Measurements from ENCODE around the gene SMARCC2.
"Not testable (repeated sequence)": the region's sequence is repeated elsewhere in the genome, so short reads cannot be mapped to it uniquely, and the experiment has no call there.

Gene SMARCC2

DNA sequence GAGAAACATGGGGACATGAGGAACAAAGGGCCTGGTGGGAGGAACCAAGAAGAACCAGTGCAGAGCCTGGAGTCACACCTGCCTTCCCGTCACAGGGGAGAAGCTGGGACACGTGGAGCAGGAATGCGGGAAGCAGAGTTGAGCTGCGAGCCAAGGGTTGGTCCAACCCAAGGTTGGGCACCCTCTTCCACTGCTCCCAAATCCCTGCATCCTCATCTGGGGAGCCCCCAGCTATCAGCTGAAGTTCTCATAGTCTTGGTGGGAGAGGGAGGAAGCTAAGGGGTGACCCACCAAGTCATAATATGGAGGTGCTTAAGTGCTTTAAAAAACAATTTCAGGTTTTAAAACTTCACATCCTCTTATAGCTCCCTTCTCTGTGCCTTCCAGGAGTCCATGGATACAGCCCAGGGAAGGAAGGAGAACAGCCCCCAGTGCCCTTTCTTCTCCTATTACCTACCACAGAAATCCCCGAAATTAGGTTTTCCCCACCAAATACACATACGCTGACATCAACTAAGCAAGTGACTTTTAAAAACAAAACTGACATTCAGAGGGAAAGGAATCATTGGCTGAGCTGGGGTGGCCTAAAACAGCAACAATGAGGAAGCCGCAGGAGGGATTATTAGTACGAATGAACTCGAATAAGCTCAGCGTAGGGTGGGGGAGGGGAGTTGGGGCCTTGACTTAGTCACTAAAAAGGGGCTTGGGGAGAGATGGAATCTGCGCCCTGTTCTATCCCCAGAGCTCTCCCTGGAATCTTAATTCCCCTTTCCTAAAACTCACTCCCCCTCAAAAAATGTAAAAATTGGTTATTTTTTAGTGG, 26.6 kb downstream of the SMARCC2 start:
- no peak for DNase-seq

DNA sequence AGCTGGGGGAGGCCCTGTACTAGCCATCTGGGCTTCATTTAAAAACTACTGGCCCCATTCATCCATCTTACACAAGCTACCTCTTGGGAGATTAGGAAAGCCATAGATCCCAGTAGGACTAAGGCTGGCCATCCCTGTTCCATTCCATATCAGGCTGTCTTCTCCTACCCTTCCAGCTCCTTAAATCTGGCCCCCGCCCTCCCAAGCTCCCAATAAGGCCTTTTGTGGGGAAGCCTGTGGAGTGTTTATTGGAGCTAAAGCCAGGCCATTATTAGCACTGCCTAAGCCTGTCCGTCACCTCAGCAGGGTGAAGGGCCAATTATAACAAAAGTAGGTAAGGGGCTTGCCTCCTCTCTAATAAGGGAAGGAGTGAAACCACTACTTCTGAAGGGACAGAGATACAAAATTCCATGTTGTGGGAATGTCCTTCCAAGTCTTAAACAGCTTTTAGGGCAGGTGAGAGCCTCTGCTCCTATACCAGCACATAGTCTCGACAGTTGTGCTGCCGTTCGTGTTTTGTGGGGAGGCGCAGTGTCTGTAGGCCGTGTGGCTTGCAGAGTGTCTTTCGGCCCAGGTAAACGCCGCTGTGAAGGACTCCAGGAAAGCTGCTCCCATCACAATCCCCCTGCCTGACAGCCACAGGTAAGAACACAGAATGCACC, 27.5 kb downstream of the SMARCC2 start:
- DNase-seq, result no peak

DNA sequence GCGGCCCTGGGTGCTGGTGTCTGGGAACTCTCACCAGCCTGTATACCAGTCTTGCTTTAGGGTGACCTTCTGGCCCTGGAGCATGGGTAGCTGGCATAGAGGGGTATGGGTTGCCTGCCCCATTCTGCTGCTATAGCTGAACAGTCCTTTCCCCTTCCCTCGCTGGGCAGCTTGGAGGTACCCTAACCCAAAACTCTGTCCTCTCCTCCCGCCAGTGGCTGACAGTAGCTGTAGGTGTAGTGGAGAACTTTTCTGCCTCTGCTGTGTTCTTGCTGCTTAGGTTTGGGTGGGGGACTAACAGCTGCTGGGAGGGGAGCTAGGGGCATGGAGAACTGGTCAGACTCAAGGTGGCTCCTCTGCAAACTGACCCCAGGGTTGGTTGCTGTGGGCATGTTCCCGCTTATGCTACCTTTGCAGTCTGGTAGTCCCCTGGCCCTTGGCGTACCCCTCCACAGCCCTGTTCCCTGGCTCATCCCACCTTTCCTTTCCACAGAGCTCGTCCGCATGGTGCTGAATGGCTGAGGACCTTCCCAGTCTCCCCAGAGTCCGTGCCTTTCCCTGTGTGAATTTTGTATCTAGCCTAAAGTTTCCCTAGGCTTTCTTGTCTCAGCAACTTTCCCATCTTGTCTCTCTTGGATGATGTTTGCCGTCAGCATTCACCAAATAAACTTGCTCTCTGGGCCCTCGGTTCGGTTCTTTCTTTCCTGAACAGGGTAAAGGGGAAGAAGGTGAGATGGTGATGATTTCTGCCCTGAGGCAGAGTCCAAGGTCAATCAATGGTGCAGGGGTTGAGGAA, 28.2 kb downstream of the SMARCC2 start:
- DNase-seq, result no peak

DNA sequence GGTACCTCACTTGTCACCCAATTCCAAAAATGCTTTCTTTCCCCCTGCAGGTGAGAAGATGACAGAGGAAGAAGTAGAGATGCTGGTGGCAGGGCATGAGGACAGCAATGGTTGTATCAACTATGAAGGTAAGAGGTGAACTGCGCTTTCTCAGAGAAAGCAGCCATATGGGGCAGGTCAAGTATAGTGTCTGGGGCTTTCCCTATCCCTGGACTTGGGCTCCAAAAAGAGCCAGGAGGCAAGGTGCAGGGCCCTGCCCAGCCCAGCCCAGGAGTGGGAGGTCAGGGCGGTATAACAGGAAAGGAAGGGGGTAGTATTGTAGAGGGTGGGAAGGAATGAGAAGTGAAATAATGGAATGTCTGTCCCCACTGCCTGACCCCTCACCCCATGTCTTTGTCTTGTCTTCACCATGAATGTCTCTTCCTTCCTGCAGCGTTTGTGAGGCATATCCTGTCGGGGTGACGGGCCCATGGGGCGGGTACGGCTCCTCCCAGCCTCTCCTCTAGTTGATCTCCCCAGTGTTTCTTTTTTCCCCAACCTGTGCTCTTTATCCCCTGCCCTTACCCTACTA, 29.0 kb downstream of the SMARCC2 start:
- no peak for DNase-seq

DNA sequence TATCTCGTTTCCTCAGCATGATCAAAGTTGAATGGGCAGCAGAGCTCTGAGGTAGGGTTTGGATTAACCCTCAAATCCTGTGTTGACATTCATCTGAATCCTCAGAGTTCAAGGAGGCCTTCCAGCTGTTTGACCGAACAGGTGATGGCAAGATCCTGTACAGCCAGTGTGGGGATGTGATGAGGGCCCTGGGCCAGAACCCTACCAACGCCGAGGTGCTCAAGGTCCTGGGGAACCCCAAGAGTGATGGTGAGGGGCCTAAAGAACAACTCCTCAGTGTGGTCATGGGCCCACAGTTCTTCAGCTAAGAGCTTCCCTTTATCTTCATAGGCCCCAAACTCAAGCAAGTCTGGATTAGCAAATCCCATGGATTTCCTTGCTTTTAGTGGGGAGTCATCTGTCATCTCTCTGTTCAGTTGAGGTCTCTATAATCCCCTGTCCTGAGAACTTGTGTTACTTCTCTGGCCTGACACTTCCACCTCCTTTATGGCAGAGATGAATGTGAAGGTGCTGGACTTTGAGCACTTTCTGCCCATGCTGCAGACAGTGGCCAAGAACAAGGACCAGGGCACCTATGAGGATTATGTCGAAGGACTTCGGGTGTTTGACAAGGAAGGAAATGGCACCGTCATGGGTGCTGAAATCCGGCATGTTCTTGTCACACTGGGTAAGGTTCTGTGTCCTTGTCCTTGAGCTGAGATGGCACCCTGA, 29.6 kb downstream of the SMARCC2 start:
- no peak for DNase-seq

DNA sequence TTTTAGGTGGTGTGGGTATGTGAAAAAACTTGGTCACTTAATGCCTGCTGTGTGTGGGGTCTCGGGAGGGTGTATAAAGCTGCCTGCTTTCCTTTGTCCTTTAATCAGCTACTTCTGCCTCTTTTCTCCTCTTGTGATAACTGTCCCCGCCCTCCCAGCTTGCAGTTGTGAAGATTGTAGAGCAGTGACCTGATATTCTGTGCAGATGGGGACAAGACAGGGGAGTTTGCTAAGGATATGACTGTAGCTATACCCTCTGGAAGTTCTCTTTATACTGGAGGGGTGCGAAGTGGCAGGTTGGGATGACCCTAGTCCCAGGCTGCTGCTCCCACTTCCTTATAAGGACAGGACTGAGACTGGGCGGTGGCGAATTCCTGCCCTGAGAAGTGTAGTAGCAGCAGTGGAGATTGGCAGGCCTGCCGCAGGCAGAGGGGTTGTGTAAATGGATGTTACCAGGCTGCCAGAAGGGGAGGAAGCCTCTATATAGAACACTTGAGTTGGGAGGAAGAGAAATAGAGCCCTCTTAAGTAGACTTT, 30.3 kb downstream of the SMARCC2 start:
- peak; percentile 64 for DNase-seq

DNA sequence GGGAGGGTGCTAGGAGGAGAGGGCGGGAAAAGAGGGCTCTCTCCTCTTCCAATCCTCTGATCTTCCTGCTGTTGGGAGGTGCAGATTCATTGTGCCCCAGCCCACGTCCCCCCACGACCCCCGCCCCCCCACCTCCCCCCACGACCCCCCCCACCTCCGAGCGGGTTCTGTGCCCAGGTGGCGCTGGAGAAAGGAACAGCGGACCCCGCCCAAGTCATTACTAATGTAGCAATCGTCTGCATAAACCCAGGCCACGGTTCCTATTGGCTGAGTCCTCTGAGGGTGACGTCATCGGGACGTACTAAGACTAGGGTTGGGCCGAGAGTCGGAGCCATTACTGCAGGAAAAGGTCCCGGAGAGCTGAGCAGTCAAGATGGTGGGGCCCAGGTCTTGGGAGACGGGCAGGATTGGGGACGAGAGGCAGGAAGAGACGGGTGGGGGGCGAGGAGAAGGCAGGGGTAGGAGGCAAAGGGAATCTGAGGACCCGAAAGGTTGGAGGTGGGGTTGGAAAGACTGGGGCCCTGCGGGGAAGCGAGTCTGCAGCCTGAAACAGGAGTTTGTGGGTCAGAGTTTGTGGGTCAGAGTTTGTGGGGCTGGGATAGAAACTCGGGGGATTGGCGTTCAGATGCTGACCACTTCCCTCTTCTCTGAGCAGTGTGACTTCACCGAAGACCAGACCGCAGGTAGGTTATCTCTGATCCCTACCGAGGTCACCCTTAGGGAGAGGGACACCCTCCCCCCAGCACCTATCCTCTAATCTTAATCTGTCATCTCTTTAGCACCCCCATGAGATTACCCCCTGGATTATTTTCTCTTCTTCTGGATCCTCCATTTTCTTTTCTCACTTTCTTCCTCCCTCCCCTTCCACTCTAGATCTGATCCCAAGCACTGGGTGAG, 31.0 kb downstream of the SMARCC2 start, which contains the start of gene MYL6:
Gene MYL6, plus strand, starts transcription at position 331 of the 897 bp plus-strand sequence. Its CDS starts 43 bp downstream, at position 374.
- DNase-seq, result peak; percentile 96

DNA sequence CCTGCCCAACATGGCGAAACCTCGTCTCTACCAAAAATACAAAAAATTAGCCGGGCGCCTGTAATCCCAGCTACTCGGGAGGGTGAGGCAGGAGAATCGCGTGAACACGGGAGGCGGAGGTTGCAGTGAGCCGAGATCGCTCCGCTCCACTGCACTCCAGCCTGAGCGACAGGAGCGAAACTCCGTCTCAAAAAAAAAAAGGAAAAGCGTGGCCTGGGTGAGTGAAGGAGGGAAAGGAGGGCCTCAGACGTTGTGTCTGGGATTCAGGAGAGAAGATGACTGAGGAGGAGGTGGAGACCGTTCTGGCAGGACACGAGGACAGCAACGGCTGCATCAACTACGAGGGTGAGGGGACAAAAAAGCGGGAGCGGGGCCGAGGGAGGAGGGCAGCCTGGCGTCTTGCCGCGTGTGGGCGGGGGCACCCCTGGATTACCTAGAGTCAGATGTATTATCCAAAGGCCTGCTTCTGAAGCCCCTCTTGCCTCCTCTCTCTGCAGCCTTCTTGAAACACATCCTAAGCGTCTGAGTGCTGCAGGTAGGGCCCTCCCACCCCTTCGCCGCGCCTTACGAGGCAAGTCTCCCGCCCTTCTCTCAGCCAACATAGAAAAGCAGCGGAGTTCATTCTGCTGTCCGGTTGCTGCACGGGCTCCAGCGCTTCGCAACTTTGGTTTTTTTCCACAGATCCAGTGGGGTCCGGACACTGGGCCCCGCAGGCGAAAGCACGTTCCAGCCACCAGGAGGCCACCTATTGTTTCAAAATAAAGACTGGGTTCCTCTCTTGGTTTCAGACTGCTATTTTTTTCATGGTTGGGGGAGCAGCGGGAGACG, 31.9 kb downstream of the SMARCC2 start:
- peak; percentile 88 for DNase-seq

DNA sequence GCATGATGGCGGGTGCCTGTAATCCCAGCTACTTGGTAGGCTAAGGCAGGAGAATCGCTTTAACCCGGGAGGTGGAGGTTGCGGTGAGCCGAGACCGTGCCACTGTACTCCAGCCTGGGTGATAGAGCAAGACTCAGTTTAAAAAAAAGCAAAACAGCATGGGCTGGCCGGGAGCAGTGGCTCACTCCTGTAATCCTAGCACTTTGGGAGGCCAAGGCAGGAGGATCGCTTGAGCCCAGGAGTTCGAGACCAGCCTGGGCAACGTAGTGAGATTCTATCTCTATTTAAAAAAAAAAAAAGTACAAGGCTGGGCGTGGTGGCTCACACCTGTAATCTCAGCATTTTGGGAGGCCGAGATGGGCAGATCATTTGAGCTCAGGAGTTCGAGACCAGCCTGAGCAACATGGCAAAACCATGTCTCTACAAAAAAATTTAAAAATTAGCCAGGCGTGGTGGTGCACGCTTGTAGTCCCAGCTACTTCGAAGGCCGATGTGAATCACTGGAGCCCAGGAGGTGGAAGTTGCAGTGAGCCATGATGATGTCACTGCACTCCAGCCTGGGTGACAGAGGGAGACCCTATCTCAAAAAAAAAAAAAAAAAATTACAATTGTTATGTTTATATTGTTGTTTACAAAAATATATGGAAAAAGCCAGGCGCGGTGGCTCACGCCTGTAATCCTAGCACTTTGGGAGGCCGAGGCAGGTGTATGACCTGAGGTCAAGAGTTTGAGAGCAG, 32.7 kb downstream of the SMARCC2 start:
- DNase-seq, result not testable (repeated sequence)

DNA sequence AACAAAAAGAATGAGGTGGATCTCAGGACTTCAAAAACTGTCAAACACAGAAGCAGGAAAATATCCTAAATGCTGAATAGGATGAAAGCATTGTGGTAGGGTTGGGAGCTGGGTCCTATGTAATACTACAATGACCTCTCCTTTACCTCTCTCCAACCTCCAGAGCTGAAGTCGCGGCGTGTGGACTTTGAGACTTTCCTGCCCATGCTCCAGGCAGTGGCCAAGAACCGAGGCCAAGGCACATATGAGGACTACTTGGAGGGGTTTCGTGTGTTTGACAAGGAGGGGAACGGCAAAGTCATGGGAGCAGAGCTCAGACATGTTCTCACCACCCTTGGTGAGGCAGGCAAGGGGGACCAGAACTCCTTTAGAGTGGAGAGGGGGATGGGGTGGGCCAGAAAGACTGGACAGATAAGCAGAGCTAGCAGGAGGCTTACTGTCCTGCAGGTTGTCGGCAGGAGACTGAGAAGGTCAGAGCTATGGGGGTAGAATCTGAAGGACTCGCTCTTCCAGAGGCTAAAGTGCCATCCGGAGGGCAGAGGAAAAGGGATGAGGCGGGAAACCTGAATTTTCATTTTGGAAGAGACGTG, 33.9 kb downstream of the SMARCC2 start:
- no peak for DNase-seq

DNA sequence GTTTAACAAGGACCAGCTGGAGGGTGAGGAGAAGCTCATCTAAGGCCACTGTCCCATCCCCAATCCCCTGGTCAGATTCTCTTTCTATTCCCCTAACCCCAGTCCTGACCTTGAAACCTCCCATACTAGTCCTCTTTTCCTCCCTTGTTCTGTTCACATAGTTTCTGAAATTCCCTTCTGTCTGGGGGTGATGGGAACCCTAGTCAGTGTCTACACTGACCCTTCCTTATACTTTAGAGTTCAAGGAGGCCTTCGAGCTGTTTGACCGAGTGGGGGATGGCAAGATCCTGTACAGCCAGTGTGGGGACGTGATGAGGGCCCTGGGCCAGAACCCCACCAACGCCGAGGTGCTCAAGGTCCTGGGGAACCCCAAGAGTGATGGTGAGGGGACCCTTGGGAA, 34.5 kb downstream of the SMARCC2 start:
- DNase-seq, result no peak

DNA sequence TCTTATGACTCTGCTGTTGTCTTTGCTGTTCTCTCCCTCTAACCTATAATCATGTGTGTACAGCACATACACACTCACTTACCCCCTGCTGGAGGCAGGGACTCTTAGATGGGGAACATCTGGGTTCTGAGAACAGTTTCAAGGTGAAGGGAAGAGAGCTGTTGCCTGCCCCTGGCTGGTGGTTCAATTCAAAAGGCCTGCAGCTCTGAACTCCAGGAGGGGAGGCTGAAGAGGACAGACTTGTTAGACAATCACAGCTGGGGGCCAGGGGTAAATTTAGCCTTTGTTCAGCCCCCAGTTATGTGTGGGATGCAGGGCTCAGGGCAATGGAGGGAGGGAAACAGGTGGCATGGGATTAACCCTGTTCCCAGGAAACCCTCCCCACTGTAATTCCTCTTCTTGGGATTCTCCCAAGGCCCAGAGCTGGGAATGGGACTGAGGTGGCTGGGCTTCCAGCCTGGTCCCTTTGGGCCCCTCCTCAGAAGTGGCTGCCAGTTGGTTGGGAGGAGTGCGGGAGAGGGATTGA, 35.0 kb downstream of the SMARCC2 start:
- DNase-seq, result no peak

DNA sequence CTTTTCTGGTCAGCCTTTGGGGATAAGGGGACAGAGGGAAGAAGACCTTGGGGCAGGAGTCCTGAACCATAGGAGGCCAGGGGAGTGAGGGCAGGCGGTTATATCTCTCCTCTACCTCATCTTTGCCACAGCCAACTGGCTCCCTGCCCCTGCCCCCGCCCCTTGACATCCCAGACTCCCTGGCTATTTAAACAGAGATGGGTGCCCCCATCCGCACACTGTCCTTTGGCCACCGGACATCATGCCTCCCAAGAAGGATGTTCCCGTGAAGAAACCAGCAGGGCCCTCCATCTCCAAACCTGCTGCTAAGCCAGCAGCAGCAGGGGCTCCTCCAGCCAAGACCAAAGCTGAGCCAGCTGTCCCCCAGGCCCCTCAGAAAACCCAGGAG, 35.6 kb downstream of the SMARCC2 start:
- no peak for DNase-seq

DNA sequence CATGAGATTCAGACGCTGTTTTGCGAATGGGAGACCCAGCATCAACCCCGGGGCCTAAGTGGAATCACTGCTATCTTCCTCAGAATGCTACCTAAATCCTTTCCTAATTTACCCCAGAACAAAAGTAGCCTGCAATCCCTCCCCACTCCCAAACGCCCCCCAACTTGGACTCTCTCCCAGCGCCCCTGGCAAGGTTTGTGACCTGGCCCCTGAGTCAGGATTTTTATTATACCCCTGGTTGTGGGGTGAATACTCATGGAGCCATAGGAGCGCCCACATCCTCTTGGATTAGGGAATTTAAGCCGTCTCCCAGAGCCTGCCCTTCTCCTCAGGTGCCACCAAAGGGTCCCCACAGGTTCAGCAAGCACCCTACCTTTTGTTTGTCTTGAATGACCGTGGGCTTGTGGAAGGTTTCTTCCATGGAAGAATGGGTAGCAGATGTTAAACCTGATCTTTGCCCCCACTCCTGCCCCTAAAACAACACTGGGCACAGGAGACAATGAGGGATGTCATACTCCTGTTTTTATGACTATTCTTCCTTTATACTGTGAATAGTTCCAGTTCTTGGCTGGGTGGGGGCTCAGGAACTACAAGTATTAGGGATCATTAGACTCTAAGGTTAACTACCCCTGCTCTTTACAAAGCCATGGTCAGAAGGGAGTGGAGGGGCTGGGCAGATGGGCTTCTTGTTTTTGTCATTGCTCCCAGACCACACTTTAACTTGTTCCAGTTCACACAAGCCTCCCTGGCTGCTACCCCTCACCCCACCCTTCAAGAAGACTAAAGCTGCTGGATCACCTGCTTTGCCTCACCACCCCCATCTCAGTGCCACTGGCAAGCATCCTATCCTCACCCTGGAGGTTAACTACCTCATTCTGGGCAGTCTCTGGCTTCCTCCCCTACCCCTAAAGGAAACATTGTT, 36.3 kb downstream of the SMARCC2 start:
- DNase-seq, result no peak

DNA sequence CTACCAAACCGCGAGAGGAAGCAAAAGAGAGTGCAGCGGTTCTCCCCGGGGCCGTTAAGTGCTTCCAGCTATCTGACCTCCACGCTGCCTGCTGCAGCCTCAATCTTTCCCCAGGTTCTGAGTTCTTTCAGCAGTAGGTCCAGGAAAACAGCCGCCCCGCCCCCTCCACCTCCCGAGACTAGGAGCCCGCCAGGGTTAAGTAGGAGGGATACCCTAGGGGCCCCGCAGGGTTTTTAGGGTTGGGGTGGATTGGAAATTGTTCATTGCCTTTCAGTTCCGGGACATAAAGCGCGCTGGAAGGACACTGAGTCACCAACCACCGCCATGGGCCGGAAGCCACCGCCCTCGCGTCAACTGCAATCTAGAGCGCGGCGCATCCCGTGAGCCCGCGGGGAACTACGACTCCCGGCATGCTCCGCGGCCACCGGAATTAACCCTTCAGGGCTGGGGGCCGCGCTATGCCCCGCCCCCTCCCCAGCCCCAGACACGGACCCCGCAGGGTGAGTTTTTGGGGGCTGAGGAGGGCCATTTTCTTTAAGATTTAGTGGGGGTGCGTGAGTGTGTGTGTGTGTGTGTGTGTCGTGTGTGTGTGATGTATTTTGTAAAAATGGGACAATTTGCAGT, 37.0 kb downstream of the SMARCC2 start, which contains the start of gene MYL6B:
Gene MYL6B, plus strand, starts transcription at position 456 of the 624 bp plus-strand sequence. CDS start 1,332 bp downstream, outside the sequence.
- peak; percentile 94 for DNase-seq

DNA sequence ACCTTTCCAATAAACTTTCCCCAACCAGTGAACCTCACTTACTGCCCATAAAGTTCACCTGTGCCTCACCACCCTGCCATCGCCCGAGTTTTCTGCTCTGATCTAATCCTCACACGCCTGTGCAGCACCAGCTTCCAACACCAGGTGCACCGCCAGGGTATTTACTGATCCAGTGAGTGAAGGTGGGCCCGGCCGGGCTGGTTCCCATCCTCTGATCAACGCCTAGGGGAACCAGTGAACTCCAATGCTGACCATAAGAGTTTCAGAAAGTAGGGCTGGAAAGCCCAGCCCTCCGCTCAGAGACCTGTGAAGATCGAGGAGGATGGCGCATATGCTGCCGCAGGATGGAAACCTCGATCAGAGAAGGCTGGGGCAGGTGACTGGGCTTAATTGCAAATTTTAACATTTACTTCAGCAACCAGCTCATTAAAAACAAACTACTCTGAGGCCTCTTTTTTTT, 37.6 kb downstream of the SMARCC2 start:
- DNase-seq, result no peak

DNA sequence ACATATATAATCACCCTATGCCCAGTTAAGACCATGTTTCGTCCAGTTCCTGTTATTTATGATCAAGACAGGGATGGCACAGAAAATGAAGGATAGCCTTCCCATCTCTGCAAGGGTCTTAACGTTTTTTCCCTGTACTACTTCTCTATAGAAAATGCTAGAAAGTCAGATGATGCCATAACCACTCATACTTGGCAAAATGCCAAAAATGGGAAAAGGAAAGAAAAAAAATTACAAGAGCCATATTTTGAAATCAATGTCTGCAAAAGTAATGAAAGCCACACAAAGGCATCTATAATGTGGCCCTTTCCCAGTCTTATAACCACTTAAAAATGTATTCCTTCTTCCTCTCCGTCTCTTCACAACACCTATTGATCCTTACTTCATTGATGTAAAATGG, 38.7 kb downstream of the SMARCC2 start:
- no peak for DNase-seq
